ENCODE results near the gene RPS19.

DNA sequence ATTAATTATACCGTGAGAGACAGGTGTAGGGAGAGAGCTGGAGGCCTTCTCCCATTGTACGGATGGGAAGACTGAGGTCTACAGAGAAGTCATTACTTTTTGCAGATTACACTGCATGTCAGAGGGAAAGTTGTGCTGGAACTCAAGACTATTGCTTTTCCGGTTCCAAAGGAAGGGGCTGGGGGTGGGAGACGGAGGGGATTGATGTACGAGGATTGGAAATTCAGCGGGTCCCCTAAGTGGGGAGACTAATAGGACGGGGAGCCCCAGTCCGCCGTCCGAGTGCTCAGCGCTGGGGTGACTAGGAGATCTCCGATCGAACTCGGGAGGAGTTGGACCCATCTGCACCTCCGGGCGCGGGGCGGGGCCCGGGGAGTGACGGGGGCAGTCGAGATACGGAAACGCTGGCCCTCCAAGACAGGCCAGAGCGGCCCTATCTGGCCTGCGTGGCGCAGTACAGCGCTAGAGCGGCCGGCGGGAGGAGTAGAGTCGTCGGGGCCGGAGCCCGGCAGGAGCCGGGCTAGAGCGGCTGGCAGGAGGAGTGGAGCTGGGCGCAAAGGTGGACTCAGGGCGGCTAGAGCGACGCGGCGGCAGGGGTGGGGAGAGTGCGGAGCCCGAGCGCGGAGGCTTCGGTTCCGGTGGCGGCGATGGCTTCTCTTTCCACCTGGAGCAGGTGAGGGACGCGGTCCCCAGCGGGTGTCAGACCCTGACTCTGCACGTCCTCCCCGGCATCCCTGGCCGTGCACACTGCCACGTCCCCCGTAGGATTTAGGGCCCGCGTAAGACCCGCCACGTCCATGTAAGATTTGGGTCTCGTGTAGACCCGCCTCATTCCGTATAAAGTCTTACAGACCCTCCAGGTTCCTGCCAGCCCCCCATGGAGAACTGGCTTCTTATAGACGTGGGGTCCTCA is 24.0 kb downstream of the RPS19 start:
- TF ChIP-seq, protein P1, sequence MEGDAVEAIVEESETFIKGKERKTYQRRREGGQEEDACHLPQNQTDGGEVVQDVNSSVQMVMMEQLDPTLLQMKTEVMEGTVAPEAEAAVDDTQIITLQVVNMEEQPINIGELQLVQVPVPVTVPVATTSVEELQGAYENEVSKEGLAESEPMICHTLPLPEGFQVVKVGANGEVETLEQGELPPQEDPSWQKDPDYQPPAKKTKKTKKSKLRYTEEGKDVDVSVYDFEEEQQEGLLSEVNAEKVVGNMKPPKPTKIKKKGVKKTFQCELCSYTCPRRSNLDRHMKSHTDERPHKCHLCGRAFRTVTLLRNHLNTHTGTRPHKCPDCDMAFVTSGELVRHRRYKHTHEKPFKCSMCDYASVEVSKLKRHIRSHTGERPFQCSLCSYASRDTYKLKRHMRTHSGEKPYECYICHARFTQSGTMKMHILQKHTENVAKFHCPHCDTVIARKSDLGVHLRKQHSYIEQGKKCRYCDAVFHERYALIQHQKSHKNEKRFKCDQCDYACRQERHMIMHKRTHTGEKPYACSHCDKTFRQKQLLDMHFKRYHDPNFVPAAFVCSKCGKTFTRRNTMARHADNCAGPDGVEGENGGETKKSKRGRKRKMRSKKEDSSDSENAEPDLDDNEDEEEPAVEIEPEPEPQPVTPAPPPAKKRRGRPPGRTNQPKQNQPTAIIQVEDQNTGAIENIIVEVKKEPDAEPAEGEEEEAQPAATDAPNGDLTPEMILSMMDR (conservative IDR thresholded peaks at IDR 0.05; ENCODE audit: low read depth, low read length): no peak
- TF ChIP-seq EZH2 (IDR thresholded peaks at IDR 0.05; ENCODE audit: low read length, unreplicated experiment): no peak

Data from PC-3 (cell line).